Occipital lobe (tissue), 2 donors: ENCODE results near the gene LAX1. TPM values are rescaled to one million over a fixed set of nuclear protein-coding genes. Genes with fewer than 3 reads are reported as not detected.
"Not testable (repeated sequence)": the region's sequence is repeated elsewhere in the genome, so short reads cannot be mapped to it uniquely, and the experiment has no call there.

Experiments used
- DNase-seq: peaks from one replicate; lab custom pipeline; 2025; lab: John Stamatoyannopoulos, UW
- total RNA-seq: library from RNA; depleted of rRNA; stranded (reverse); fragments of >200 nt; gene quantifications from one replicate; pipeline ENCODE4 v1.2.3, GENCODE V29; 2014

LAX1 gene
- total RNA-seq, 1 donor from 2014 or later: not detected

GRCh38 chr1:203768256-203768655, 3.3 kb downstream of the LAX1 start:
- DNase-seq: no peak

- DNase-seq: peak; percentile 23
Measured at GRCh38 chr1:203769505-203770343, 4.7 kb downstream of the LAX1 start.

DNA sequence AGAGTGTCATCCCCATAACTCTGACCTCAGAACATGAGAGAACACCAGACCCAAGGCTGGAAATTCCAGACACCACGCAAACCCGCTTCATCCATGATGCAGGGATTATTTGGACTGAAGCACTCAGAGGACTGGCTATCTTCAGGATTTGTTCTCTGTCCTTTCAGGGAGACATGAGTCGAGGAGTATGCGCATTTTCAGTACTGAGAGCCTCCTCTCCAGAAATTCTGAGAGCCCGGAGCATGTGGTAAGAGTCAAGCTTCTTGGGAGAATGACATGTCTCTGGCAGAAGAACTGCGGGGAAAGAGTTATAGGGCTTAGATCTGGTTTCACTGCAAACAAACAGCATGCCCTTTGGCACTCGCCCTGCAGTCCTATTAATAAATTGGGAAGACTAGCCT, 6.9 kb downstream of the LAX1 start:
- no peak for DNase-seq

- no peak for DNase-seq
Measured at GRCh38 chr1:203772836-203773235, 7.9 kb downstream of the LAX1 start.

DNA sequence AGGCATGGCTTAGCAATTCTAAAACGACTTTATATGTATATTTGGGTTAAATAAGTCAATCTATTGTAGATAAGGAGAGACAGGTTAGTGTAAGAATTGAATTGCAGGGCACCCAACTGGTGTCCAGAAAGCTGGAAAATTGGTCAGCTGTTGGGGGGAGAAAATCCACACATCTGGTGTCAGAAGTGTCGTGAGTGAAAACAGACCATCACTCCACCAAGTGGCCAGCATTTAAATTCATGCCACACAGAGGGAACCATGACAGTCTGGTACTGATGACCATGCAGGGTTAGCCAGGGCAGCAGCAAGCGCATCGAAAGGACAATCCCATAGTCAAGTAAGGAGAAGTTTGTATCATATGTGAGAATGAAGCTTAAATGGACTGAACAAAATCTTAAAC, 11.7 kb downstream of the LAX1 start:
- no peak for DNase-seq

DNA sequence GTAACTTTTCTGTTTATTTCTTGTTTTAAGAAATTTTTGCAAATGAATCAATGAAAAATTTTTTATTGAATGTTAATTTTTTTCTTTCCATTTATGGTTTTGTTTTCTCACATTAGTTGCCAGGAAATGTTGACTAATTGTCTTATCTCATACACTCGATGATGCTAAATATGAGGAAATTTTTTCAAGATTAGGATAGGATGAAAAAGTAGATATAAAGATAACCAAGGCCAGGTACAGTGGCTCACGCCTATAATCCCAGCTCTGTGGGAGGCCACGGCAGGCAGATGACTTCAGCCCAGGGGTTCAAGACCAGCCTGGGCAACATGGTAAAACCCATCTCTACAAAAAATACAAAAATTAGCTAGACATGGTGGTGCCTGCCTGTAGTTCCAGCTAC, 12.6 kb downstream of the LAX1 start:
- no peak for DNase-seq

DNA sequence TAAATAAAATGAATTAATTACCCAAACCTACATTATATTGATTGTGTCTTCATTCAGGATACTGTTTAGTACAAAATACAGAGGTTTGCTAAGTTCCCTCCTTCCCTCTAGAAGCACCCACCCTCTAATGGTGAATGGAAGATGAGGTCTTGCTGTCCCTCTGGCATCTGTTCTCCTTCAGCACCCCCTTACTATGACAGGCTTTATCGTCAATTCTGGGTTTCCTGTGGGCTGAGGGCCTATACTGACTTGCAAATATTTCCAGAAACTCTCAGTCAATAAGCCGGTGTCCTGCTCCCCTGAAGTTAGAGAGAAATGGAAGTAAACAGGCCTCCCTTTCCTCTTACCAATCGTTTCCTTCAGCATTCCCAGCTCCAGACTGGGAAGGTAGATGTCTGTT, 13.2 kb downstream of the LAX1 start:
- no peak for DNase-seq

GRCh38 chr1:203778789-203779188, 13.8 kb downstream of the LAX1 start:
- DNase-seq: no peak

GRCh38 chr1:203781962-203782361, 17.0 kb downstream of the LAX1 start:
- DNase-seq: no peak

GRCh38 chr1:203789966-203790365, 25.0 kb downstream of the LAX1 start:
- no peak for DNase-seq

DNA sequence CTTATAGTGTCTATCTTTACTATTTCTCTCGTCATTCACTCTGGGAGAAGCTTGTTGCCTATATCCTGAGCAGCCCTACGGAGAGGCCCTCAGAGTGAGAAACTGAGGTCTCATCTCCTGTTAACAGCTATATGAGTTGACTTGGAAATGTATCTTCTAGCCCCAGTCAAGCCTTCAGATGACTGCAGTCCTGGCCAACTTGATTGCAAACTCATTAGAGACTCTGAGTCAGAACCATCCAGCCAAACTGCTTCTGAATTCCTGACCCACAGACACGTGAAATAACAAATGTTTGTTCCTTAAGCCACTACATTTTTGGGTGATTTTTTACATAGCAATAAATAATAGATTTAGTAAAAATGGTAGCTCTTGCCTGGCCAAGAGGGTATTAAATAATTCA, 26.5 kb downstream of the LAX1 start:
- no peak for DNase-seq

DNA sequence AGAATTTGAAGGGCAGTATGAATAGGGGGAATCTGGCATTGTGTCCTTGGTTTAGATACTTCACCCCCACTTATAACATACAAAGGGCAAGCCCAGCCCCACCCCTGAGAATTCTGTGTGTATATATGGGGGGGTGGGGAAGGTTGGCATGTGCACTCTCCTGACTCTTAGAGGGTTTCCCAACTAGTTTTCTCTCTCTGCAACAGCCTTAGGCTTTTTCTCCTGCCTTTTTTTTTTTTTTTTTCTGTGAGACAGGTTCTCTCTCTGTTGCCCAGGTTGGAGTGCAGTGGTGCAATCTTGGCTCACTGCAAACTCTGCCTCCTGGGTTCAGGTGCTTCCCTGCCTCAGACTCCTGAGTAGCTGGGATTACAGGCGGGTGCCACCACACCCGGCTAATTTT, 27.5 kb downstream of the LAX1 start:
- no peak for DNase-seq

- not testable (repeated sequence) for DNase-seq
Measured at GRCh38 chr1:203793561-203793960, 28.6 kb downstream of the LAX1 start.

DNA sequence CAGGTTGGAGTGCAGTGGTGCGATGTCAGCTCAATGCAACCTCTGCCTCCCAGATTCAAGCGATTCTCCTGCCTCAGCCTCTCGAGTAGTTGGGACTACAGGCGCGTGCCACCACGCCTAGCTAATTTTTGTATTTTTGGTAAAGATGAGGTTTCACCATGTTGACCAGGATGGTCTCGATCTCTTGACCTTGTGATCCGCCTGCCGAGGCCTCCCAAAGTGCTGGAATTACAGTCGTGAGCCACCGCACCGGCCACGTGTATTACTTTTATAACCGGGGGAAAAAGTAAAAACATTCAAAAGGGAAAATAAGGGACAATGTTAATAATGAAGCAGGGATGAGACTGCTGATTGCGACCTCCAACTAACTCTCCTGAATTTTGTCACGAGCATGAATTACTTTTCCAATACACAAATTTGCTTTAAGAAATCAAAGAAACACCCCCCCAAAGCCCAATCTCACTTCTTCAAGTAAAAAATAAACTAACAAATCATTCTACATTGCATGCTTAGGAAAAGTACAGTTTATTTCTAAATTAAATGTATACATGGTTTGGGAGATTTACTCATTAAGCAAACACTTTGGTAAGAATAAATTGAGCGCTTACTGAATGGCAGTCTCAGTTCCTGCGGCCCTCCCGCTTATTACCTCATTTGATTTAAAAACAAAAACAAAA, 29.9 kb downstream of the LAX1 start:
- DNase-seq: no peak

GRCh38 chr1:203795441-203796235, 30.7 kb downstream of the LAX1 start, which contains the start of the genes ZBED6 and ZC3H11A:
Gene ZBED6, plus strand, starts transcription at chr1:203795623. Its CDS starts 1,900 bp downstream, at chr1:203797523.
Gene ZC3H11A, plus strand, starts transcription at chr1:203795623. Its CDS starts 21,448 bp downstream, at chr1:203817071.
- DNase-seq: peak; percentile 96

DNA sequence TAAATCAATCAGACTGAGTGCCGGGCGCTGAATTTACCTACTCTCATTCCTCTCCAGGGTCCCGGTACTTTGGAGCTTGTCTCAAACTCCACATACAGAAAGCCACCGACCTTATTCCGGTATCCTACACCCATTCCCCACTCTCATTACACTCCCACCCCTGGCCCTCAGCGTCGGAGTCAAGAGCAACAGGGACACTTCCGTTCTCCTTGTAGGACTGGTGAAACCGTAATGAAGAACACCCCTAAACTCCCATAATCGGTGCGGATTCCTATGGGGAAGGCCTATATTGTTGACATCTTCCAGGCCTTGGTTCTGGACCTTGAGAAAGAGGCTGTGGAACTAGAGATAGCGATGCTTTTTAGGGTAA, 31.2 kb downstream of the LAX1 start:
- peak; percentile 38 for DNase-seq

DNA sequence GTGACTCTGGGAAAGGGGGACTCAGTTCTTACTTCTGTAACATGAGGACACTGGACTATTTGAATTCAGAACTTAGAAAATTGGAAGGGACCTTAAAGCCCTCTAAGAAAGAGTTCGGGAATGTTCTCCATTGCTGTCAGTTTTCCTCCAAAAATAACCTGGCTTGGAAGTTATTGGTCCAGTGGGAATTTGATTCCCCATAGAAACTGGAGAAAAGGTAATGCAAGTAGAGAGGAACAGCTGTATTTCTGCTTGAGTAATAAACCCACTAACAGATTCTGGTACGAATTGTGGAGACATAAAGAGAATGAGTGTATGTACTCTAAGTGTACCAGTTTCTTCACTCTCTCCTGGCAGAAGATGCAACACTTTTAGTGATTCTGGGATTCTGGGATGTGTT, 32.2 kb downstream of the LAX1 start:
- DNase-seq: no peak

GRCh38 chr1:203797948-203798655, 33.1 kb downstream of the LAX1 start:
- no peak for DNase-seq

DNA sequence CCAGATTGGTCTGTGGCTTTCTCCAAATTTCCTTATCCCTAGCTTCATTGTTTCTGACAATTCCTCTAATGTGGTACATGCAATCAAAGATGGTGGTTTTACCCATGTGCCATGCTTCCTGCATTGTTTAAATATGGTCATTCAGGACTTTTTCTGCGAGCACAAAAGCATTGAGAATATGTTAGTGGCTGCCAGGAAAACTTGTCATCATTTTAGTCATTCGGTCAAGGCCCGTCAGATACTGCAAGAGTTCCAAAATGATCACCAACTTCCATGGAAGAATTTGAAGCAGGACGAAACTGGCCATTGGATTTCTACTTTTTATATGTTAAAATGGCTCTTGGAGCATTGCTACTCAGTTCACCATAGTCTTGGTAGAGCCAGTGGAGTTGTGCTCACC, 34.2 kb downstream of the LAX1 start:
- no peak for DNase-seq

DNA sequence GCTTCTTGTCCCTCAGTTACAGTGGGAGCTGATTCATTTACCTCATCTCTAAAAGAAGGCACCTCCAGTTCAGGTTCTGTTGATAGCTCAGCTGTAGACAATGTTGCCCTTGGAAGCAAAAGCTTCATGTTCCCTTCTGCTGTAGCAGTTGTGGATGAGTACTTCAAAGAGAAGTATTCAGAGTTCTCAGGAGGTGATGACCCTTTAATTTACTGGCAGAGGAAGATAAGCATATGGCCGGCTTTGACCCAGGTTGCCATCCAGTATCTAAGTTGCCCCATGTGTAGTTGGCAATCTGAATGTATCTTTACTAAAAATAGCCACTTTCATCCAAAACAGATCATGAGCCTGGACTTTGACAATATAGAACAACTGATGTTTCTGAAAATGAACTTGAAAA, 35.0 kb downstream of the LAX1 start:
- DNase-seq: no peak

DNA sequence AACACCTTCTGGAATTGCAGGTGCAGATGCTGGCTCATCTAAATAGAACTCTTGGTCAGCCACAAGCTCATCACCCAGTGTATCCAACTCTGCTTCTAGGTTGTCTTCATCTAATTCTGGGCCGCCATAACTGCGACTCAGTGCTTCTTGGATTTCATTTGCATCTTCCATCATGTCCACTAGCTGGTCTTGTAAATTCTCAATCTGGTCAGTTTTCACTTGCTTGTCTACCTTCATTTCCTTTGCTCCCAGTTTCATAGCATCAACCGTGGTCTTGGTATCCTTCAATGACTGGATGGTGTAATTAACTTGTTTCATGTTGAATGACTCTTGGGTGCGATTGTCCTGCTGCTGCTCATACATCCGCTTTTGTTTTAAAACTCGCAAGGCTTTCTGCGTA, 40.7 kb downstream of the LAX1 start:
- DNase-seq: no peak
